Activated naive CD4-positive, alpha-beta T cell treated with anti-CD3 and anti-CD28 coated beads, Interleukin-2, amount 50 U/mL, for 24 hours (primary cell): ENCODE results near the gene TAAR6.

Experiments used
- H3K27ac Mint-ChIP-seq: one replicate; pipeline ENCODE4 v1.8.0; 2021; ENCODE audit warnings: mild to moderate bottlenecking, mixed read lengths
- H3K27me3 Mint-ChIP-seq: one replicate; pipeline ENCODE4 v1.8.0; 2021; ENCODE audit warnings: mixed read lengths
- H3K36me3 Mint-ChIP-seq: one replicate; pipeline ENCODE4 v1.8.0; 2021; ENCODE audit warnings: mixed read lengths
- H3K4me1 Mint-ChIP-seq: one replicate; pipeline ENCODE4 v1.8.0; 2021; ENCODE audit warnings: mixed read lengths
- H3K4me3 Mint-ChIP-seq: one replicate; pipeline ENCODE4 v1.8.0; 2021; ENCODE audit warnings: mild to moderate bottlenecking, mixed read lengths
- H3K9me3 Mint-ChIP-seq: one replicate; pipeline ENCODE4 v1.8.0; 2021; ENCODE audit warnings: mixed read lengths

TAAR6 gene

GRCh38 chr6:132614554-132614953, 44.4 kb downstream of the TAAR6 start:
- Mint-ChIP-seq H3K4me3 (peak overlapping the region; percentile 66), H3K36me3 (no peaks in the 10 kb centered on the region), H3K27ac (no peak overlapping the region), H3K27me3 (peaks cover 5% of the 10 kb centered on the region), H3K9me3 (no peaks in the 10 kb centered on the region), H3K4me1 (no peaks in the 10 kb centered on the region)

- H3K4me3 Mint-ChIP-seq, result no peak overlapping the region
- H3K36me3 Mint-ChIP-seq, result no peaks in the 10 kb centered on the region
- no peaks in the 10 kb centered on the region for H3K4me1 Mint-ChIP-seq
- H3K9me3 Mint-ChIP-seq, result no peaks in the 10 kb centered on the region
- H3K27ac Mint-ChIP-seq, result no peak overlapping the region
- peaks cover 5% of the 10 kb centered on the region for H3K27me3 Mint-ChIP-seq
These were observed 46.6 kb downstream of the TAAR6 start for GRCh38 chr6:132616677-132617076.
